Kidney (tissue), 14 donors: ENCODE results near the gene HTT-AS. TPM values are rescaled to one million over a fixed set of nuclear protein-coding genes. Genes with fewer than 3 reads are reported as not detected.
A peak's percentile ranks its signal among the peaks of the same experiment; 100 is the strongest.

Experiments used
- DNase-seq, 5 donors: peaks; one replicate each; pipeline ENCODE4 v3.0.0-alpha.2; 2013 to 2020
- FAIRE-seq: peaks from 2 replicates; lab custom pipeline; 2012; peaks lifted over from hg19 to GRCh38; lab: Jason Lieb, UNC
- H3K27ac ChIP-seq, 2 donors: one replicate each; pipeline ENCODE4 v1.7.0; 2013; ENCODE audit warnings: low read depth in 2 of 2, low read length in 2 of 2, inconsistent platforms in 1 of 2
- H3K27me3 ChIP-seq: one replicate; pipeline ENCODE4 v1.7.1; 2013; ENCODE audit warnings: low read length, inconsistent platforms; ENCODE audit not compliant: control insufficient read depth, insufficient read depth
- H3K36me3 ChIP-seq, 3 donors: one replicate each; pipeline versions ENCODE4 v1.7.0 to v1.7.1; 2013; ENCODE audit warnings: low read length in 3 of 3, control low read depth in 1 of 3, inconsistent platforms in 1 of 3; ENCODE audit not compliant: insufficient read depth in 3 of 3, control insufficient read depth in 2 of 3
- H3K4me1 ChIP-seq, 3 donors: one replicate each; pipeline versions ENCODE4 v1.7.0 to v1.7.1; 2013; ENCODE audit warnings: low read length in 3 of 3, inconsistent platforms in 1 of 3, low read depth in 1 of 3; ENCODE audit not compliant: control insufficient read depth in 2 of 3, insufficient read depth in 2 of 3
- H3K4me3 ChIP-seq, 3 donors: one replicate each; pipeline versions ENCODE4 v1.7.0 to v1.8.1; 2013; ENCODE audit warnings: low read length in 3 of 3, control low read depth in 1 of 3, inconsistent platforms in 1 of 3
- H3K9ac ChIP-seq, 3 donors: one replicate each; pipeline versions ENCODE4 v1.7.0 to v1.7.1; 2013; ENCODE audit warnings: low read length in 3 of 3, control low read depth in 1 of 3, inconsistent platforms in 1 of 3
- H3K9me3 ChIP-seq, 3 donors: one replicate each; pipeline versions ENCODE4 v1.7.0 to v1.7.1; 2013; ENCODE audit warnings: low read length in 3 of 3, control low read depth in 1 of 3, inconsistent platforms in 1 of 3; ENCODE audit not compliant: control insufficient read depth in 2 of 3, insufficient read depth in 1 of 3
- CTCF ChIP-seq: IDR thresholded peaks from 3 replicates; pipeline ENCODE4 v1.5.1; 2012; ENCODE audit warnings: mild to moderate bottlenecking, moderate library complexity, borderline replicate concordance; ENCODE audit not compliant: insufficient read depth; ENCODE audit errors: extremely low read depth
- intact Hi-C: fragments of 100-400 bp; cut with DNase I; formaldehyde crosslinking; loops from one replicate; pipeline ENCODE4 v1.11.1; 2022
- polyA plus RNA-seq: library from polyadenylated mRNA; stranded (reverse); fragments of 350-450 nt; fragmentation: Illumina TruSeq; extraction: RNeasy Lipid Tissue Mini Kit (QIAGEN cat#74804); gene quantifications from one replicate; pipeline ENCODE4 v1.2.3, GENCODE V29; 2014; ENCODE audit warnings: low read depth, low replicate concordance; ENCODE audit not compliant: insufficient read depth
- total RNA-seq: library from RNA; stranded (reverse); fragmentation: NEBNext Ultra II Directional; extraction: Animal tissue kit (Norgen Biotek cat#: 25700); gene quantifications from one replicate; pipeline ENCODE4 v1.2.1, GENCODE V29; 2021
- donor health status: control.
- donor health status: control.
- donor health status: control.
- donor health status: control.
- donor health status: control.
- donor health status: DM: yes; HTN: yes; CAD: no.
- donor health status: Normal renal cell carcinoma (clear cell type).

The HTT-AS gene
- total and polyA plus RNA-seq, 2 donors from 2014 or later, result not detected

GRCh38 chr4:3073158-3074077, 920 bp downstream of the HTT-AS start:
- Histone ChIP-seq H3K4me1 (peaks cover 6 to 15% (median 6%) of the 10 kb centered on the region in 3 donors), H3K27ac (no peak overlapping the region), H3K9me3 (no peaks in the 10 kb centered on the region), H3K9ac (peak overlapping the region in 2 of 3 donors; percentile 22 to 26), H3K27me3 (no peaks in the 10 kb centered on the region), H3K36me3 (no peaks in the 10 kb centered on the region), H3K4me3 (peak overlapping the region; percentile 26 to 69 (median 64))
- FAIRE-seq, result no peak
- no peak for TF ChIP-seq CTCF
- intact Hi-C loops, result no loop called here
- peak in 2 of 5 donors; percentile 66 to 82 for DNase-seq

GRCh38 chr4:3071811-3072210, 2.5 kb downstream of the HTT-AS start:
- Histone ChIP-seq H3K36me3 (no peaks in the 10 kb centered on the region), H3K4me3 (no peak overlapping the region), H3K27ac (no peak overlapping the region), H3K4me1 (peaks cover 6 to 15% (median 6%) of the 10 kb centered on the region in 3 donors), H3K27me3 (no peaks in the 10 kb centered on the region), H3K9me3 (no peaks in the 10 kb centered on the region), H3K9ac (no peak overlapping the region)
- no peak for DNase-seq
- no peak for FAIRE-seq
- no peak for TF ChIP-seq CTCF
- intact Hi-C loops, result no loop called here

GRCh38 chr4:3070709-3071500, 3.4 kb downstream of the HTT-AS start:
- H3K9me3 ChIP-seq, result no peaks in the 10 kb centered on the region
- no peaks in the 10 kb centered on the region for H3K27me3 ChIP-seq
- no peak overlapping the region for H3K9ac ChIP-seq
- TF ChIP-seq CTCF, result no peak
- no peaks in the 10 kb centered on the region for H3K36me3 ChIP-seq
- FAIRE-seq (no peak), DNase-seq (no peak)
- H3K4me3 ChIP-seq, result no peak overlapping the region
- no peak overlapping the region for H3K27ac ChIP-seq
- peaks cover 2 to 9% (median 3%) of the 10 kb centered on the region in 3 donors for H3K4me1 ChIP-seq
- intact Hi-C loops, result no loop called here
